Measurements from ENCODE around the gene ZNF26. TPM values are rescaled to one million over a fixed set of nuclear protein-coding genes. Genes with fewer than 3 reads are reported as not detected.
A peak's percentile ranks its signal among the peaks of the same experiment; 100 is the strongest.
"Not testable (repeated sequence)": the region's sequence is repeated elsewhere in the genome, so short reads cannot be mapped to it uniquely, and the experiment has no call there.

Gene ZNF26, protein sequence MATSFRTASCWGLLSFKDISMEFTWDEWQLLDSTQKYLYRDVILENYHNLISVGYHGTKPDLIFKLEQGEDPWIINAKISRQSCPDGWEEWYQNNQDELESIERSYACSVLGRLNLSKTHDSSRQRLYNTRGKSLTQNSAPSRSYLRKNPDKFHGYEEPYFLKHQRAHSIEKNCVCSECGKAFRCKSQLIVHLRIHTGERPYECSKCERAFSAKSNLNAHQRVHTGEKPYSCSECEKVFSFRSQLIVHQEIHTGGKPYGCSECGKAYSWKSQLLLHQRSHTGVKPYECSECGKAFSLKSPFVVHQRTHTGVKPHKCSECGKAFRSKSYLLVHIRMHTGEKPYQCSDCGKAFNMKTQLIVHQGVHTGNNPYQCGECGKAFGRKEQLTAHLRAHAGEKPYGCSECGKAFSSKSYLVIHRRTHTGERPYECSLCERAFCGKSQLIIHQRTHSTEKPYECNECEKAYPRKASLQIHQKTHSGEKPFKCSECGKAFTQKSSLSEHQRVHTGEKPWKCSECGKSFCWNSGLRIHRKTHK
- 14.4 TPM for polyA plus RNA-seq

DNA sequence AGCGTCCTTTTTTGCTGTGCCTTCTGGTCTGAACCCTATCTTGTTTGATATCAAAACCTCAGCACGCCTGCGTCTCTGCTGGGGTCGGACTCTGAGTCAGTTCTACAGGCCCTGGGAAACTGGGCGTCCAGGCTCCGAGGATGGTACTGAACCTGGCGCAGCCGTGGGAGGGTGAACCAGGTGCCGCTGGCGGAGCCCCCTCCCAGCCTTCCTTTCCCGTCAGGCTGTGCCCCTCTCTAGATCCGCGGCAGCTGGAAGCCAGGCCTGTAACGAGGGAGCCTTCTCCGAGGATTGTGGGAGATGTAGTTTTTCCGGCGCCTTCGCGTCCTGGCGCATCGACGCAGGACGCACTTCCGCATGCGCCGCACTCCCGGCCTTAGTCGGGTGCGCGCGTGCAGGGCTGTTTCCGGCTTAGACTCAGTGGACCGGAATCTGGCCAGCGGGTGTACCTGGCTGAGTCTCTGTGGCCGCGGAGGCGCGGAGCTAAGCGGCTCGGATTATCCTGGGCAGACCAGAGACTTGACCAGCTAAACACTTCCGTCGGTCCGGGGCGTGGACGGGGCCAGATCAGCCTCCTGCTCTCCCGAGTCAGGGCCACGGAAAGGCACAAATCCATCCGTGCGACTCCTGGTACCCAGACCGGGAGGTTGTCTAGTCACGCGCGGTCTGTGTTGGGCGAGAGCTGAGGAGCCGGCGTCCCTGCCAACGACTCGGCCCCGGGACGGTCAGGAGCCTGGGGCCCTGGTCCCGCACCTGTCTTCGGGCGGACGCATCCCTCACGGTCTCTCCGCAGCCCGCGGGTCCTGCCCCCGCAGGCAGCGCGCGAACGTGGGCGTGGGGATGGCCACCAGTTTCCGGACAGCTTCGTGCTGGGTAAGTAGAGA lies at the start of gene ZNF26:
Gene ZNF26 (plus strand): TSS at position 367 of the 884 bp plus-strand sequence. CDS start 474 bp downstream, at position 841.
- Mint-ChIP-seq H3K9me3 (peaks cover 6 to 16% (median 8%) of the 10 kb centered on the region in 3 donors), H3K4me1 (peaks cover 13 to 29% (median 26%) of the 10 kb centered on the region in 3 donors), H3K4me3 (peak within 1 kb of the TSS; percentile 95 to 97 (median 96)), H3K27me3 (no peaks in the 10 kb centered on the region), H3K27ac (peak within 1 kb of the TSS; percentile 87 to 97 (median 96)), H3K36me3 (peaks cover 18% of the 10 kb centered on the region)

DNA sequence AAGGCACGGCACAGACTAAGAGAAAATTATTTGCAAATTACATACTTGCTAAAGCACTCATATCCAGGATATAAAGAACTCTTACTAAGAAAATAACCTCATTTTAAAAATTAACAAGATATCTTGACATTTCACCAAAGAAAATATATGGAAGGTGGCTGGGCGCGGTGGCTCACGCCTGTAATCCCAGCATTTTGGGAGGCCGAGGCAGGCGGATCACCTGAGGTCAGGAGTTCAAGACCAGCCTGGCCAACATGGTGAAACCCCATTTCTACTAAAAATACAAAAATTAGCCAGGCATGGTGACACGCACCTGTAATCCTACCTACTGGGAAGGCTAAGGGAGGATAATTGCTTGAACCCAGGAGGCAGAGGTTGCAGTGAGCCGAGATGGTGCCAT lies 49.2 kb upstream of the ZNF26 start:
- Mint-ChIP-seq H3K9me3 (peaks cover 12 to 44% (median 17%) of the 10 kb centered on the region in 3 donors), H3K4me3 (peak overlapping the region in 1 of 4 donors; percentile 17)
- not testable (repeated sequence) for H3K36me3 Mint-ChIP-seq, H3K4me1 Mint-ChIP-seq, H3K27me3 Mint-ChIP-seq, H3K27ac Mint-ChIP-seq

DNA sequence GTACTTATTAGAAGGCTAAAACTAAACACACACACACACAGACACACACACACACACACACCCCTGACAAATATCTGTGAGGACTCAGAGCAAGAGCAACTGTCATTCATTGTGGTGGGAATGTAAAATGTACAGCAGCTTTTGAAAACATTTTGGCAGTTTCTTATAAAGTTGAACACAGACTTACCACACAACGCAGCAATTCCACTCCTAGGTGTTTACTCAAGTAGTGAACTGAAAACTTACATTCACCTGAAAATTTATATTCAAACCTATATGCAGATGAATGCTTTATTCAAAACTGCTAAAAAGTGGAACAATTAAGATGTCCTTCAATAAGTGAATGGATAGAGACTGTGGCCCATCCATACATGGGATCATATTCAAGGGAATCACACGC lies 48.7 kb upstream of the ZNF26 start:
- H3K9me3 Mint-ChIP-seq, result peaks cover 12 to 42% (median 15%) of the 10 kb centered on the region in 3 donors
- peaks cover 7% of the 10 kb centered on the region for H3K36me3 Mint-ChIP-seq
- no peak overlapping the region for H3K27ac Mint-ChIP-seq
- no peaks in the 10 kb centered on the region for H3K27me3 Mint-ChIP-seq
- no peaks in the 10 kb centered on the region for H3K4me1 Mint-ChIP-seq
- H3K4me3 Mint-ChIP-seq, result no peak overlapping the region

GRCh38 chr12:132938807-132939206 lies 47.4 kb upstream of the ZNF26 start:
- H3K27ac Mint-ChIP-seq, H3K27me3 Mint-ChIP-seq, H3K36me3 Mint-ChIP-seq, H3K4me1 Mint-ChIP-seq, H3K4me3 Mint-ChIP-seq: not testable (repeated sequence)
- H3K9me3 Mint-ChIP-seq, result peaks cover 8 to 35% (median 10%) of the 10 kb centered on the region in 3 donors

- no peaks in the 10 kb centered on the region for H3K4me1 Mint-ChIP-seq
- H3K36me3 Mint-ChIP-seq, result peaks cover 10% of the 10 kb centered on the region
- no peaks in the 10 kb centered on the region for H3K27me3 Mint-ChIP-seq
- H3K4me3 Mint-ChIP-seq, result no peak overlapping the region
- H3K27ac Mint-ChIP-seq, result no peak overlapping the region
- H3K9me3 Mint-ChIP-seq, result peaks cover 5 to 28% (median 9%) of the 10 kb centered on the region in 3 donors
Observed at GRCh38 chr12:132940071-132940719, 46.0 kb upstream of the ZNF26 start.

- no peaks in the 10 kb centered on the region for H3K27me3 Mint-ChIP-seq
Observed at GRCh38 chr12:132941336-132941954, 44.7 kb upstream of the ZNF26 start.

DNA sequence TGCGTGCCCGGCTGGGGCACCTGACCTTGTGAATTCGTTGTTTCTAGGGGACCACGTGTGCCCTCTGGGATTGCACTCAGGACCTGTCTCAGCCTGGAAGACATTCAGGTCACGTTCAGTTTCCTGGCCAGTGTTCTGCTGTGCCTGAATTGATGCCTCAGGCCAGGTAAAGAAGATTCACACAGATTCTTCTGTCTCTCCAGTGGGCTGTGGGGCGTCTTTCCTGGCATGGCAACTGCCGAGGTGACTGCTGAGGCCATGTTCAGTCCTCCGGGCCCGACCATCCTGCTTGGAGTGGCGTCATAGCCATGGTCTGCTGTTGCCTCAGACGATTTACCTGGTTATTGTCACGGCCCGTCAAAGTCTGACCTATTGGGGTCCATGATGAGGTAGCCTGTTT lies 43.6 kb upstream of the ZNF26 start:
- H3K4me3 Mint-ChIP-seq, result no peak overlapping the region
- peaks cover 16% of the 10 kb centered on the region for H3K36me3 Mint-ChIP-seq
- no peaks in the 10 kb centered on the region for H3K27me3 Mint-ChIP-seq
- peaks cover 6 to 21% (median 8%) of the 10 kb centered on the region in 3 donors for H3K9me3 Mint-ChIP-seq
- H3K27ac Mint-ChIP-seq, result no peak overlapping the region
- no peaks in the 10 kb centered on the region for H3K4me1 Mint-ChIP-seq

More at GRCh38 chr12:132941336-132941954, 44.7 kb upstream of the ZNF26 start:
- Mint-ChIP-seq H3K4me1 (no peaks in the 10 kb centered on the region), H3K27ac (no peak overlapping the region), H3K4me3 (peak overlapping the region in 1 of 4 donors; percentile 65), H3K36me3 (peaks cover 16% of the 10 kb centered on the region), H3K9me3 (peaks cover 6 to 24% (median 8%) of the 10 kb centered on the region in 3 donors)

- peaks cover 6 to 17% (median 11%) of the 10 kb centered on the region in 3 donors for H3K9me3 Mint-ChIP-seq
Observed at GRCh38 chr12:132945806-132946205, 40.4 kb upstream of the ZNF26 start.

GRCh38 chr12:132946246-132946820 lies 39.8 kb upstream of the ZNF26 start:
- Mint-ChIP-seq H3K36me3 (peaks cover 25% of the 10 kb centered on the region), H3K4me1 (no peaks in the 10 kb centered on the region), H3K27ac (no peak overlapping the region), H3K27me3 (no peaks in the 10 kb centered on the region), H3K4me3 (no peak overlapping the region), H3K9me3 (peaks cover 6 to 12% (median 11%) of the 10 kb centered on the region in 3 donors)

More at GRCh38 chr12:132945806-132946205, 40.4 kb upstream of the ZNF26 start:
- Mint-ChIP-seq H3K27me3 (no peaks in the 10 kb centered on the region), H3K36me3 (peaks cover 25% of the 10 kb centered on the region), H3K27ac (no peak overlapping the region), H3K4me3 (no peak overlapping the region), H3K4me1 (no peaks in the 10 kb centered on the region)

- peaks cover 4 to 13% (median 5%) of the 10 kb centered on the region in 3 donors for H3K9me3 Mint-ChIP-seq
- H3K27me3 Mint-ChIP-seq, result no peaks in the 10 kb centered on the region
- H3K27ac Mint-ChIP-seq, result no peak overlapping the region
- H3K4me1 Mint-ChIP-seq, result peaks cover 0 to 2% (median 0%) of the 10 kb centered on the region in 3 donors
- peaks cover 24% of the 10 kb centered on the region for H3K36me3 Mint-ChIP-seq
- no peak overlapping the region for H3K4me3 Mint-ChIP-seq
Observed at GRCh38 chr12:132948146-132949066, 37.8 kb upstream of the ZNF26 start.

DNA sequence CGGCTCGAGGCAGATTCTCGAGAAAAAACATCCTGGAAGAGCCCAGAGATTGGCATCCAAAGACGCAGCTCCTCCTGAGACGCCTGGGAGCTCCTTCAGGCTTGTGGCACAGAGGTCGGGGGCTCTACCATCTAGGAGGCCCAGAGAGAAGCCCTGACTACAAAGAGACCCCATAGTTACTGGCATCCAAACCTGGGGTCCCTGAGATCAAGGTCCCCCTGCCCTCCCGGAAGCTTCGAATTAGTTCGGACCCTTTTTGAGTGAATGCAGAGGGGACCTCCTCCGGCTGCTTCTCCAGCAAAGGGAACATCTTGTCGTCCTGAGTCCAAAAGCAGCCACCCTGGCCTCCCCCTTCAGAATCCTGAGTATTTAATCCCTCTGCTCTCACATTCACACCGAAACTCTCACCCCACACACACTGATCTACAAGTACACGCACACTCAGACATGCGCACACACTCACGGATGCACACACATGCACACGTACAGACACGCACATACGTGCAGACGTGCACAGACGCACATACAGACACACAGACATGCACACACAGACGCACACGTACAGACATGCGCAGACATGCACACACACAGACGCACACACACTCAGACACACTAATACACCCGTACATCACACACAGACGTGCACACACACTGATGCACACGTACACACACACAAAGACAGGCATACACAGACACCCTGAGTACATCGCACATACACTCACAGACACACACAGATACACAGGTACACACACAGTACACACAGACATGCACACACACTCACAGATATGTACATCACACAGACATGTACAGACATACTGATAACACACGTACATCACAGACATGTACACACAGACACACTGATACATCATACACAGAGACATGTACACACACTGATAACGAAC lies 36.0 kb upstream of the ZNF26 start:
- Mint-ChIP-seq H3K4me1 (peaks cover 7 to 14% (median 9%) of the 10 kb centered on the region in 3 donors), H3K36me3 (peaks cover 22% of the 10 kb centered on the region), H3K4me3 (no peak overlapping the region), H3K27ac (peak overlapping the region in 1 of 3 donors; percentile 2), H3K27me3 (no peaks in the 10 kb centered on the region), H3K9me3 (peaks cover 4 to 11% (median 5%) of the 10 kb centered on the region in 3 donors)

- Mint-ChIP-seq H3K36me3 (peaks cover 16% of the 10 kb centered on the region), H3K27ac (no peak overlapping the region), H3K27me3 (no peaks in the 10 kb centered on the region), H3K9me3 (peaks cover 0 to 7% (median 2%) of the 10 kb centered on the region in 3 donors), H3K4me3 (no peak overlapping the region), H3K4me1 (peaks cover 11 to 18% (median 13%) of the 10 kb centered on the region in 3 donors)
Observed at GRCh38 chr12:132950844-132951535, 35.2 kb upstream of the ZNF26 start.

Measured in IgD-negative memory B cell (primary cell).